Measurements from ENCODE around the gene ABCD2. TPM values are rescaled to one million over a fixed set of nuclear protein-coding genes. Genes with fewer than 3 reads are reported as not detected.
"Not testable (repeated sequence)": the region's sequence is repeated elsewhere in the genome, so short reads cannot be mapped to it uniquely, and the experiment has no call there.

ABCD2 gene
- total RNA-seq, 2 experiments from 2014 or later, result 4.8 to 5.0 TPM

- H3K4me3 Mint-ChIP-seq, H3K36me3 Mint-ChIP-seq, POLR2A ChIA-PET, H3K27ac Mint-ChIP-seq, DNase-seq, H3K9me3 Mint-ChIP-seq, H3K27me3 Mint-ChIP-seq: not testable (repeated sequence)
- H3K4me1 Mint-ChIP-seq (ENCODE audit: low read depth), result peaks cover 41% of the 10 kb centered on the region
- CTCF ChIA-PET, result interaction anchor here (0.6 to 1.5 kb wide), 2 partner anchors 483 to 485 kb away, joined by 3 to 4 read pairs; partner anchors contain the start of gene SLC2A13
- intact Hi-C loops (cut with micrococcal nuclease), result loop anchor here (5.0 to 10.0 kb wide), 2 partner anchors 221 to 718 kb away; partner anchors contain the start of gene CPNE8
These were observed 3.6 kb upstream of the ABCD2 start for GRCh38 chr12:39623160-39623559.

- peaks cover 2% of the 10 kb centered on the region for H3K36me3 Mint-ChIP-seq
- POLR2A ChIA-PET, result no interaction called here
- DNase-seq, result peak; percentile 35
- peaks cover 36% of the 10 kb centered on the region for H3K4me1 Mint-ChIP-seq (ENCODE audit: low read depth)
- H3K27ac Mint-ChIP-seq, result no peak overlapping the region
- CTCF ChIA-PET, result interaction anchor here (0.6 to 1.6 kb wide), 4 partner anchors 9 to 486 kb away, joined by 3 to 6 read pairs (median 4); partner anchors contain the start of gene SLC2A13
- H3K4me3 Mint-ChIP-seq, result peak overlapping the region; percentile 44
- H3K9me3 Mint-ChIP-seq, result no peaks in the 10 kb centered on the region
- no peaks in the 10 kb centered on the region for H3K27me3 Mint-ChIP-seq
- intact Hi-C loops (cut with micrococcal nuclease), result loop anchor here (5.0 to 10.0 kb wide), 2 partner anchors 220 to 718 kb away; partner anchors contain the start of gene CPNE8
These were observed 2.7 kb upstream of the ABCD2 start for GRCh38 chr12:39622306-39622705.

GRCh38 chr12:39621670-39622069 is 2.1 kb upstream of the ABCD2 start:
- Mint-ChIP-seq H3K4me1 (ENCODE audit: low read depth) (peaks cover 36% of the 10 kb centered on the region), H3K36me3 (peaks cover 2% of the 10 kb centered on the region), H3K4me3 (no peak overlapping the region), H3K27ac (no peak overlapping the region), H3K9me3 (no peaks in the 10 kb centered on the region), H3K27me3 (no peaks in the 10 kb centered on the region)
- intact Hi-C loops (cut with micrococcal nuclease), result loop anchor here (1.0 to 10.0 kb wide), 4 partner anchors 62 to 717 kb away; partner anchors contain the start of gene CPNE8
- CTCF ChIA-PET, result interaction anchor here (1.5 to 1.6 kb wide), 3 partner anchors 9 to 484 kb away, joined by 4 to 6 read pairs (median 5); partner anchors contain the start of gene SLC2A13
- POLR2A ChIA-PET, result interaction anchor here (1.4 kb wide), 1 partner anchor 179 kb away, joined by 10 read pairs; the partner anchor contains the start of gene KIF21A
- no peak for DNase-seq

GRCh38 chr12:39620659-39621658 is 1.4 kb upstream of the ABCD2 start:
- intact Hi-C loops (cut with micrococcal nuclease), result loop anchor here (1.0 to 10.0 kb wide), 8 partner anchors 7 to 716 kb away; partner anchors contain the start of genes CPNE8 and KIF21A
- Mint-ChIP-seq H3K4me3 (no peak overlapping the region), H3K27me3 (no peaks in the 10 kb centered on the region), H3K36me3 (peaks cover 2% of the 10 kb centered on the region), H3K27ac (no peak overlapping the region), H3K4me1 (ENCODE audit: low read depth) (peaks cover 33% of the 10 kb centered on the region), H3K9me3 (no peaks in the 10 kb centered on the region)
- peak; percentile 81 for DNase-seq
- ChIA-PET CTCF (interaction anchor here (1.0 to 1.6 kb wide), 6 partner anchors 10 to 71 kb away, joined by 3 to 7 read pairs (median 5); no protein-coding TSS in a partner anchor), POLR2A (interaction anchor here (1.4 to 2.4 kb wide), 5 partner anchors 8 to 715 kb away, joined by 4 to 15 read pairs (median 10); partner anchors contain the start of gene KIF21A)

- ChIA-PET POLR2A (interaction anchor here (0.6 to 2.4 kb wide), 9 partner anchors 9 to 713 kb away, joined by 3 to 15 read pairs (median 5); partner anchors contain the start of gene KIF21A), CTCF (interaction anchor here (0.6 to 1.7 kb wide), 14 partner anchors 10 to 495 kb away, joined by 3 to 9 read pairs (median 4); no protein-coding TSS in a partner anchor)
- Mint-ChIP-seq H3K9me3 (no peaks in the 10 kb centered on the region), H3K36me3 (peaks cover 2% of the 10 kb centered on the region), H3K4me1 (ENCODE audit: low read depth) (peaks cover 31% of the 10 kb centered on the region), H3K27ac (no peak overlapping the region), H3K27me3 (no peaks in the 10 kb centered on the region), H3K4me3 (no peak overlapping the region)
- intact Hi-C loops (cut with micrococcal nuclease), result loop anchor here (2.0 to 5.0 kb wide), 5 partner anchors 26 to 300 kb away; no protein-coding TSS in a partner anchor
- DNase-seq, result peak; percentile 47
These were observed 315 bp downstream of the ABCD2 start for GRCh38 chr12:39619316-39619659.

GRCh38 chr12:39618701-39619100 is 902 bp downstream of the ABCD2 start:
- Mint-ChIP-seq H3K27me3 (no peaks in the 10 kb centered on the region), H3K4me3 (no peak overlapping the region), H3K4me1 (ENCODE audit: low read depth) (peaks cover 33% of the 10 kb centered on the region), H3K36me3 (peaks cover 5% of the 10 kb centered on the region), H3K27ac (no peak overlapping the region), H3K9me3 (peaks cover 3% of the 10 kb centered on the region)
- DNase-seq, result no peak
- ChIA-PET CTCF (interaction anchor here (0.6 to 1.7 kb wide), 6 partner anchors 12 to 117 kb away, joined by 3 to 7 read pairs (median 4); no protein-coding TSS in a partner anchor), POLR2A (interaction anchor here (0.6 to 2.4 kb wide), 5 partner anchors 10 to 237 kb away, joined by 3 to 15 read pairs (median 7); partner anchors contain the start of gene KIF21A)
- intact Hi-C loops (cut with micrococcal nuclease), result loop anchor here (2.0 to 5.0 kb wide), 5 partner anchors 26 to 300 kb away; no protein-coding TSS in a partner anchor

GRCh38 chr12:39617887-39618286 is 1.7 kb downstream of the ABCD2 start:
- POLR2A ChIA-PET, result no interaction called here
- CTCF ChIA-PET, result no interaction called here
- H3K4me1 Mint-ChIP-seq (ENCODE audit: low read depth), result peaks cover 34% of the 10 kb centered on the region

GRCh38 chr12:39616666-39617065 is 2.9 kb downstream of the ABCD2 start:
- intact Hi-C loops (cut with micrococcal nuclease), result loop anchor here (5.0 kb wide), 2 partner anchors 34 to 284 kb away; no protein-coding TSS in a partner anchor
- peak overlapping the region; percentile 74 for H3K4me3 Mint-ChIP-seq
- peaks cover 11% of the 10 kb centered on the region for H3K36me3 Mint-ChIP-seq
- H3K27me3 Mint-ChIP-seq, result no peaks in the 10 kb centered on the region
- no peak for DNase-seq
- ChIA-PET CTCF (interaction anchor here (0.7 to 1.0 kb wide), 2 partner anchors 10 to 173 kb away, joined by 3 to 4 read pairs; no protein-coding TSS in a partner anchor), POLR2A (interaction anchor here (0.7 kb wide), 1 partner anchor 12 kb away, joined by 3 read pairs; no protein-coding TSS in a partner anchor)
- H3K9me3 Mint-ChIP-seq, result peaks cover 6% of the 10 kb centered on the region
- peaks cover 31% of the 10 kb centered on the region for H3K4me1 Mint-ChIP-seq (ENCODE audit: low read depth)
- H3K27ac Mint-ChIP-seq, result no peak overlapping the region

More at GRCh38 chr12:39617887-39618286, 1.7 kb downstream of the ABCD2 start:
- Mint-ChIP-seq H3K4me3 (no peak overlapping the region), H3K27me3 (no peaks in the 10 kb centered on the region), H3K36me3 (peaks cover 8% of the 10 kb centered on the region), H3K27ac (no peak overlapping the region), H3K9me3 (peaks cover 6% of the 10 kb centered on the region)
- no peak for DNase-seq
- intact Hi-C loops (cut with micrococcal nuclease), result loop anchor here (2.0 to 5.0 kb wide), 5 partner anchors 25 to 299 kb away; no protein-coding TSS in a partner anchor

GRCh38 chr12:39616251-39616650 is 3.4 kb downstream of the ABCD2 start:
- Mint-ChIP-seq H3K9me3 (peaks cover 6% of the 10 kb centered on the region), H3K4me1 (ENCODE audit: low read depth) (peaks cover 33% of the 10 kb centered on the region), H3K27me3 (no peaks in the 10 kb centered on the region), H3K27ac (no peak overlapping the region), H3K4me3 (peak overlapping the region; percentile 74), H3K36me3 (peaks cover 11% of the 10 kb centered on the region)
- ChIA-PET POLR2A (no interaction called here), CTCF (interaction anchor here (1.0 kb wide), 1 partner anchor 10 kb away, joined by 3 read pairs; no protein-coding TSS in a partner anchor)
- intact Hi-C loops (cut with micrococcal nuclease), result loop anchor here (5.0 kb wide), 2 partner anchors 34 to 284 kb away; no protein-coding TSS in a partner anchor
- no peak for DNase-seq

- ChIA-PET CTCF (interaction anchor here (1.1 kb wide), 1 partner anchor 79 kb away, joined by 5 read pairs; no protein-coding TSS in a partner anchor), POLR2A (no interaction called here)
- Mint-ChIP-seq H3K4me3 (no peak overlapping the region), H3K9me3 (peaks cover 6% of the 10 kb centered on the region), H3K36me3 (peaks cover 11% of the 10 kb centered on the region), H3K27ac (no peak overlapping the region), H3K4me1 (ENCODE audit: low read depth) (peaks cover 44% of the 10 kb centered on the region), H3K27me3 (no peaks in the 10 kb centered on the region)
- DNase-seq, result no peak
- intact Hi-C loops (cut with micrococcal nuclease), result no loop called here
These were observed 6.1 kb downstream of the ABCD2 start for GRCh38 chr12:39613525-39613924.

- DNase-seq, result no peak
- Mint-ChIP-seq H3K36me3 (peaks cover 11% of the 10 kb centered on the region), H3K4me1 (ENCODE audit: low read depth) (peaks cover 43% of the 10 kb centered on the region), H3K27ac (no peak overlapping the region), H3K9me3 (peaks cover 6% of the 10 kb centered on the region), H3K27me3 (no peaks in the 10 kb centered on the region), H3K4me3 (no peak overlapping the region)
- ChIA-PET POLR2A (no interaction called here), CTCF (interaction anchor here (1.1 kb wide), 1 partner anchor 80 kb away, joined by 5 read pairs; no protein-coding TSS in a partner anchor)
- intact Hi-C loops (cut with micrococcal nuclease), result no loop called here
These were observed 7.4 kb downstream of the ABCD2 start for GRCh38 chr12:39612250-39612649.
